CD4-positive, alpha-beta T cell treated with Interleukin-12 subunit alpha and Interleukin-12 subunit beta, for 1 hour (primary cell): ENCODE data around the gene IREB2.
A peak's percentile ranks its signal among the peaks of the same experiment; 100 is the strongest.
"Not testable (repeated sequence)": the region's sequence is repeated elsewhere in the genome, so short reads cannot be mapped to it uniquely, and the experiment has no call there.

Experiments used
- DNase-seq: peaks from one replicate; pipeline ENCODE4 v3.0.0-alpha.2; 2020

IREB2 gene

DNA sequence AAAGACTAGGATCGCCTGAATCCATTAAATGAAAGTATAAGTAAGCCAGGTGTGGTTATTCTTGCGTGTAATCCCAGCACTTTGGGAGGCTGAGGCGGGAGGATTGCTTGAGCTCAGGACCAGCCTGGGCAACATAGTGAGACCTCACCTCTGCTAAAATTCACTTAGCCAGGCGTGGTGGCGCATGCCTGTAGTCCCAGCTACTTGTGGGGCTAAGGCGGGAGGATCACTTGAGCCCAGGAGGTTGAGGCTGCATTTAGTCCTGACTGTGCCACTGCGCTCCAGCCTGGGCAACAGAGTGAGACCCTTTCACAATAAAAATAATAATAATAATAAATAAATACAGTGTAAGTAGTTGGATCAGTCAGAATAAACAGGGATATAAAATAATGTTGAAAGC lies 43.9 kb downstream of the IREB2 start:
- no peak for DNase-seq

DNA sequence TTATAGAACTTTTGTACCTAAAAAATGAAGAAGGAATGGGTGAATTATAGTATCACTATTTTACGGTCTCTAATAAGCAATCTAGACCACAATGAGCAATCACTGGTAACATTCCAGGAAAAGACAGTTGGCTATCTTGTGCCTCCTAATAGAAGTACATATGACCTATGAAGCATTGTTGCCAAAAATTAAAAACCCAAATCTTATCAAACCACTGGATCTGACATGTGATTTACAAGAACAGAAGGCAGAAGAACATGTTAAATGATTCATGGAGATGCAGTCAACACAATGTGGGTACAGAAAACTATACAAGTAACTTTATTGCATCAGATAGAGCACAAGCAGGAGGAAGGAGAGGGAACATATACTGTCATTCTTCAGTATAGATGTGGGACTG lies 54.9 kb downstream of the IREB2 start:
- DNase-seq, result no peak

GRCh38 chr15:78501857-78502256 lies 63.8 kb downstream of the IREB2 start:
- no peak for DNase-seq

DNA sequence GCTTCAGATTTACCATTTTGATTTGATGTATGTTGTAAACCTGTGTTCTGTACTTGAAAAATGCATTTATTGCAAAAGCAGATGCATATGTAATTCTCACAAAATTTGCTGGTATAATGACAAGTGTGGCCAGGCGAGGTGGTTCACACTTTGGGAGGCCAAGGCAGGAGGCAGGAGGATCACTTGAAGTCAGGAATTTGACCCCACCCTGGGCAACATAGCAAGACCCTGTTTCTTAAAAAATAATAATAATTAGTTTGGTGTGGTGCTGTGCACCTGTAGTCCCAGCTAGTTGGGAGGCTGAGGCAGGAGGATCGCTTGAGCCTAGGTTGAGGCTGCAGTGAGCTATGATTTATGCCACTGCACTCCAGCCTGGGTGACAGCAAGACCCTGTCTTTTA lies 64.6 kb downstream of the IREB2 start:
- DNase-seq, result no peak

GRCh38 chr15:78506971-78507830 lies 69.2 kb downstream of the IREB2 start, which contains the start of gene HYKK:
HYKK (plus strand) TSS chr15:78507577; CDS start chr15:78513089, 5,512 bp downstream.
- peak; percentile 80 for DNase-seq

GRCh38 chr15:78507831-78508160 lies 69.8 kb downstream of the IREB2 start:
- DNase-seq, result no peak

DNA sequence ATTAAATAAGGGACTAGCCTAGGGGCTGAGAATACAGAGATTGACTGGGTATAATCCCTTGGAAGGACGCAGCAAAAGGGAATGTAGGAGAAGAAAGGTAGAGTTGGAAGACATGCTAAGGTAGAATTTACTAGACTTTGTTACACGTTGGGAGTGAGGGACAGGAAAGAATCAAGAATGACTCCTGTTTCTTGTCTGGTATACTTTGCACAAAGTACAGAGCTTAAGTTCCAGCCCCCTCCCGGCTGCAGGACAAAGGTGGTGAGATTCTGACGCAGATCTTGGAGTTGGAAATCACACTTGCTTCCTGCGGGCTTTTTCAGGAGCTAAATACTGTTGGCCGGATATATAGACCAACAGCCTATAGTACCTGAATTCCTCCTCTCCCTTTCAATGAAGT lies 70.3 kb downstream of the IREB2 start:
- DNase-seq, result no peak

DNA sequence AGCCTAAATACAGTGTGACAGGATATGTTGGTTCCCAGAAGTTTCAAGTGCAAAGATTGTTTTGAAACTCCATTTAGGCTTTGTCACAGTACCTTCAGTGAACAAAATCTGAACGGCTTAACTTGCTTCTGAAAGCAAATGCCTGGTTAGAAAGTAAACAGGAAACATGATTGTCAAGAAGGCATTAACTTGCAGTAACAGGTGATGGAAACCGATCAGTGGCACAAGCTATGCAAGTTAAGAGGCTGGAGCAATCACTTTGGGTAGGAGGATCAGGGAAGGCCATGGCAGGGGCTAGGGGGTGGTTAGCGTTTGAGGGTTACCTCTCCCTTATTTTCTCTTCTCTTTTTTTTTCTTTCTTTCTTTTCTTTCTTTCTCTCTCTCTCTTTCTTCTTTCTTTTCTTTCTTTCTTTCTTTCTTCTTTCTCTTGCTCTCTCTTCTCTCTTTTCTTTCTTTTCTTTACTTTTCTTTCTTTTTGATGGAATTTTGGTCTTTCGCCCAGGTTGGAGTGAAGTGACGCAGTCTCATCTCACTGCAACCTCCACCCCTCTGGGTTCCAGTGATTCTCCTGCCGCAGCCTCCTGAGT lies 71.8 kb downstream of the IREB2 start:
- no peak for DNase-seq

DNA sequence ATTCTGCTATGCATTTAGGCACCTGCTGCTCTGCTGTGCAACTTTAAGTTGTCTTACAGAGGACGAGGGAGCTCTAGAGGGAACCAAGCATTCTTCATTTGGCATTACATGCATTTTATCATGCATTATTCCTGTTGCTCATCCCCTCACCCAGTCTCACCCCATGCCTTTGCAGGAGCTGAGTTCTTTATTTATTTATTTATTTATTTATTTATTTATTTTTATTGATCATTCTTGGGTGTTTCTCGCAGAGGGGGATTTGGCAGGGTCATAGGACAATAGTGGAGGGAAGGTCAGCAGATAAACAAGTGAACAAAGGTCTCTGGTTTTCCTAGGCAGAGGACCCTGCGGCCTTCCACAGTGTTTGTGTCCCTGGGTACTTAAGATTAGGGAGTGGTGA lies 82.0 kb downstream of the IREB2 start:
- not testable (repeated sequence) for DNase-seq

GRCh38 chr15:78524230-78524629 lies 86.2 kb downstream of the IREB2 start:
- DNase-seq, result no peak

GRCh38 chr15:78527325-78527724 lies 89.3 kb downstream of the IREB2 start:
- no peak for DNase-seq

- no peak for DNase-seq
Measured at GRCh38 chr15:78533331-78533730, 95.3 kb downstream of the IREB2 start.

GRCh38 chr15:78536134-78536533 lies 98.1 kb downstream of the IREB2 start:
- DNase-seq, result no peak

- DNase-seq, result no peak
Measured at GRCh38 chr15:78537266-78537905, 99.4 kb downstream of the IREB2 start.

DNA sequence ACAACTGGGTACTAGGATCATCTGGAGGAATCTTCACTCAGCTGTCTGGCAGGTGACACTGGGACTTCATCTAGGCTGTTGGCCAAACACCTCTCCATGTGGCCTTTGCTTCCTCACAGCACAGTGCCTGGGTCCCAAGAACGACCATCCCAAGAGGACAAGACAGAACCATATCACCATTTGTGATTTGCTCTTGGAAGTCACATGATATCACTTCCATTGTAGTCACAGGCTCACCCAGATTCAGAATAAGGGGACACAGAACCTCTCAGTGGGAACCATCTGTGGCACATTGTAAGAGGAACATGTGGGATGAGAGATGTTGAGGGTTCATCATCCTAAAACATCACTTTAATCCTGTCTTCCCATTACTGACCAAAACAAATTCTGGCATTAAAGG lies 100.3 kb downstream of the IREB2 start:
- no peak for DNase-seq

DNA sequence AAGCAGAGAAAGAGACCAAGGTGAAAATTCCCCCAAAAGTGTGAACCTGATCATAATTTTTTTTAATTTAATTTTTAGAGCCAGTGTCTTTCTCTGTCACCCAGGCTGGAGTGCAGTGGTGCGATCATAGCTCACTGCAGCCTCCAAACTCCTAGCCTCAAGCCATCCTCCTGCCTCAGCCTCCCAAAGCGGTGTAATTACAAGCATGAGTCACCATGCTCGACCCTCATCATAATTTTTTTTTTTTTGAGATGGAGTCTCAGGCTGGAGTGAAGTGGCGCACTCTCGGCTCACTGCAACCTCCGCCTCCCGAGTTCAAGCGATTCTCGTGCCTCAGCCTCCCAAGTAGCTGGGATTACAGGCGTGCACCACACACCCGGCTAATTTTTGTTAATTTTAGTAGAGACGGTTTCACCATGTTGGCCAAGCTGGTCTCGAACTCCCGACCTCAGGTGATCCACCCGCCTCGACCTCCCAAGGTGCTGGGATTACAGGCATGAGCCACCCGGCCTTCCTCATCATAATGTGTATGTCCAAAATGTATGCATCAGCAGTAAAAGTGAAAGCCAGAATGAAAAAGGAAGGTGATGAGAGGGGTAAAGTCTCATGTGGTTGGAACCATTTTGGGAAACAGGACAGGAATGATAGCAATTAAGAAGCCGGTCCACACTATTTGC lies 101.6 kb downstream of the IREB2 start:
- not testable (repeated sequence) for DNase-seq

GRCh38 chr15:78540141-78540870 lies 102.3 kb downstream of the IREB2 start, which contains the start of gene PSMA4:
PSMA4 (plus strand) TSS chr15:78540444; CDS start chr15:78541928, 1,484 bp downstream.
- DNase-seq, result peak; percentile 92

DNA sequence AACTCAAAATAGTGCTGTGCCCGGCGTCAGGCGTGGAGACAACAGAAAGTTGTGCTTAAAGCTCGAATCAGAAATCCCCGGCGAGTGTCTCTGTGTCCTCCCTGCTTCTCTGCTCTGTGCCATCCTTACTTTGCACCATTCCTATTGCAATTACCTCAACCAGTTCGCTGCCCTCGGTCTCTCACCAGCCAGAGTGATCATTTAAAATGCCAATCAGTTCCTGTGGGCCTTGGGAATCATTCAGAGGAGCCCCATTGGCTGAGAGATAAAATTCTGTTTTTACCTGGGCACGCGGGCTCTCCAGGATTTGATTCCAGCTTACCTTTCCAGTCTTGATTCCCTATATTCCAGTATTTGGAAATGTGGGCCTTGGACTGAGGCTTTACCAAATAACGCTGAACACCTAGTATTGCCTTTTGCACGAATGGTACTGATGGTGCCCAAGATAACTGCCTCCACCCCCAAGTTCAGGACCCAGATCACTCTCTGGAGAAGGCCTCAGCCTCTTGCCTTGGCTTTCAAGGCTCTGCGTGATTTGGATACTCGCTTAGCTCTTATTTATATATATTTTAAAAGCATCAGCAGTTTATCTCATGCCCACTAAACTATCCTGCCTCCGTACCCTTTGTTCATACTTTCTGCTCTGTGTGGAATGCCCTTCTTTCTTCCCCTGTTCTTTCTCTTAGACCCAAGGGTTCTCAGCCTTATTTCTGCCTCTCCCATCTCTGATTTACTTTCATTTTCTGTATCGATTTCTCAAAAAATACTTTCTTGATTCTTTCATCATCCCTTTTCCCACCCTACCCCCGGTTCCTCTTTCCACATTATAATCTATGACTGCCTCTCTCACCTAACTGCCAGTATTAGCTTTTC lies 103.1 kb downstream of the IREB2 start:
- DNase-seq, result peak; percentile 17

- DNase-seq, result no peak
Measured at GRCh38 chr15:78541744-78542034, 103.7 kb downstream of the IREB2 start.

- DNase-seq, result no peak
Measured at GRCh38 chr15:78542647-78543046, 104.6 kb downstream of the IREB2 start.

- no peak for DNase-seq
Measured at GRCh38 chr15:78550194-78550593, 112.2 kb downstream of the IREB2 start.

- no peak for DNase-seq
Measured at GRCh38 chr15:78550815-78551214, 112.8 kb downstream of the IREB2 start.
